Liver (tissue), 9 donors: ENCODE data around the gene PPM1A. TPM values are rescaled to one million over a fixed set of nuclear protein-coding genes. Genes with fewer than 3 reads are reported as not detected.

ENCODE experiments used
- DNase-seq: peaks from one replicate; pipeline ENCODE4 v3.0.0-alpha.2; 2017; ENCODE audit warnings: low spot score
- H3K27ac ChIP-seq, 2 donors: one replicate each; pipeline ENCODE4 v1.7.0; 2013; ENCODE audit warnings: inconsistent platforms in 2 of 2, low read length in 2 of 2, control low read depth in 1 of 2, low read depth in 1 of 2, mild to moderate bottlenecking in 1 of 2
- H3K27me3 ChIP-seq, 4 donors: one replicate each; pipeline versions ENCODE4 v1.6.1 to v1.7.0; 2013; ENCODE audit warnings: low read length in 3 of 4, inconsistent platforms in 1 of 4, mild to moderate bottlenecking in 1 of 4, moderate library complexity in 1 of 4; ENCODE audit not compliant: control insufficient read depth in 4 of 4, insufficient read depth in 4 of 4
- H3K36me3 ChIP-seq, 4 donors: one replicate each; pipeline versions ENCODE4 v1.6.1 to v1.7.0; 2013; ENCODE audit warnings: low read length in 3 of 4, mild to moderate bottlenecking in 3 of 4, low read depth in 1 of 4, moderate library complexity in 1 of 4; ENCODE audit not compliant: control insufficient read depth in 4 of 4, insufficient read depth in 3 of 4
- H3K4me1 ChIP-seq, 4 donors: one replicate each; pipeline versions ENCODE4 v1.6.1 to v1.7.0; 2013; ENCODE audit warnings: low read length in 3 of 4, mild to moderate bottlenecking in 3 of 4, moderate library complexity in 1 of 4; ENCODE audit not compliant: control insufficient read depth in 4 of 4, insufficient read depth in 4 of 4
- H3K4me3 ChIP-seq, 3 donors: one replicate each; pipeline versions ENCODE4 v1.6.1 to v1.7.0; 2013; ENCODE audit warnings: low read length in 3 of 3, control low read depth in 1 of 3, low read depth in 1 of 3, mild to moderate bottlenecking in 1 of 3
- H3K9ac ChIP-seq, 2 donors: one replicate each; pipeline ENCODE4 v1.7.0; 2013; ENCODE audit warnings: low read length in 2 of 2, mild to moderate bottlenecking in 2 of 2, moderate library complexity in 2 of 2, control low read depth in 1 of 2, low read depth in 1 of 2
- H3K9me3 ChIP-seq, 4 donors: one replicate each; pipeline versions ENCODE4 v1.6.1 to v1.7.0; 2013; ENCODE audit warnings: low read length in 3 of 4; ENCODE audit not compliant: control insufficient read depth in 4 of 4
- CTCF ChIP-seq: fragments of 150-350 bp; IDR thresholded peaks from 2 replicates; pipeline ENCODE4 v1.5.1; 2017; ENCODE audit warnings: improper control_type of control experiment, low read depth, low read length; ENCODE audit not compliant: missing input control
- EGR1 ChIP-seq, 2 donors: IDR thresholded peaks; 2 replicates each; pipeline ENCODE4 v1.6.1; 2016 to 2018; ENCODE audit warnings: antibody characterized with exemption in 2 of 2, low read depth in 2 of 2
- FOXA1 ChIP-seq: IDR thresholded peaks from 2 replicates; pipeline ENCODE4 v1.6.1; 2016; ENCODE audit warnings: antibody characterized with exemption
- FOXA2 ChIP-seq: IDR thresholded peaks from 2 replicates; pipeline ENCODE4 v1.6.1; 2016; ENCODE audit warnings: antibody characterized with exemption
- GABPA ChIP-seq, 2 donors: IDR thresholded peaks in 1 of 2; conservative IDR thresholded peaks in 1 of 2; 2 replicates each; pipeline ENCODE4 v1.6.1; 2016; ENCODE audit warnings: antibody characterized with exemption in 2 of 2, mild to moderate bottlenecking in 1 of 2, moderate library complexity in 1 of 2
- HNF4A ChIP-seq, 2 donors: conservative IDR thresholded peaks; 2 replicates each; pipeline ENCODE4 v1.6.1; 2016; ENCODE audit warnings: antibody characterized with exemption in 2 of 2, mild to moderate bottlenecking in 2 of 2
- HNF4G ChIP-seq: IDR thresholded peaks from 2 replicates; pipeline ENCODE4 v1.6.1; 2016; ENCODE audit warnings: antibody characterized with exemption
- JUND ChIP-seq, 2 donors: IDR thresholded peaks; 2 replicates each; pipeline ENCODE4 v1.6.1; 2016; ENCODE audit warnings: antibody characterized with exemption in 2 of 2
- NR2F2 ChIP-seq: IDR thresholded peaks from 2 replicates; pipeline ENCODE4 v1.6.1; 2016; ENCODE audit warnings: antibody characterized with exemption
- RAD21 ChIP-seq, 2 donors: IDR thresholded peaks; 2 replicates each; pipeline ENCODE4 v1.6.1; 2016; ENCODE audit warnings: antibody characterized with exemption in 2 of 2, mild to moderate bottlenecking in 2 of 2
- REST ChIP-seq: IDR thresholded peaks from 2 replicates; pipeline ENCODE4 v1.6.1; 2016; ENCODE audit warnings: antibody characterized with exemption, mild to moderate bottlenecking
- RXRA ChIP-seq, 2 donors: IDR thresholded peaks; 2 replicates each; pipeline ENCODE4 v1.6.1; 2017 to 2018; ENCODE audit warnings: antibody characterized with exemption in 2 of 2, mild to moderate bottlenecking in 1 of 2
- SP1 ChIP-seq: IDR thresholded peaks from 2 replicates; pipeline ENCODE4 v1.6.1; 2018; ENCODE audit warnings: antibody characterized with exemption, mild to moderate bottlenecking
- TAF1 ChIP-seq: conservative IDR thresholded peaks from 2 replicates; pipeline ENCODE4 v1.6.1; 2016; ENCODE audit warnings: antibody characterized with exemption, mild to moderate bottlenecking
- YY1 ChIP-seq: IDR thresholded peaks from 2 replicates; pipeline ENCODE4 v1.6.1; 2016; ENCODE audit warnings: antibody characterized with exemption, mild to moderate bottlenecking
- ZBTB33 ChIP-seq: IDR thresholded peaks from 2 replicates; pipeline ENCODE4 v1.6.1; 2016; ENCODE audit warnings: antibody characterized with exemption
- WGBS: extraction: QIAGEN DNeasy Blood & Tissue Kit; methylation state at CpG from one replicate; pipeline ENCODE4 v1.1.7; 2013; 5-methylcytosine and 5-hydroxymethylcytosine counted together
- polyA plus RNA-seq, 2 donors: library from polyadenylated mRNA; stranded (reverse) in 1 of 2; unstranded in 1 of 2; fragments of 200-250 nt in 1 of 2; fragments of >200 nt in 1 of 2; fragmentation: Nextera tagmentation in 1 of 2; extraction: Ambion mirVana in 1 of 2; gene quantifications; one replicate each; pipeline versions ENCODE4 v1.2.1 to v1.2.3, GENCODE V29; 2013 to 2015
- total RNA-seq, 2 donors: library from RNA; depleted of rRNA; stranded (reverse); fragments of >200 nt; gene quantifications; one replicate each; pipeline ENCODE4 v1.2.3, GENCODE V29; 2014
- TF ChIP-seq, protein P1 (sequence below): IDR thresholded peaks from 2 replicates; pipeline ENCODE4 v1.6.1; 2016; ENCODE audit warnings: antibody characterized with exemption
- TF ChIP-seq, protein P2 (sequence below): IDR thresholded peaks from 2 replicates; pipeline ENCODE4 v1.6.1; 2016; ENCODE audit warnings: antibody characterized with exemption
- donor health status: healthy.
- donor health status: healthy.
- donor health status: healthy.
- donor health status: healthy.
- donor health status: healthy.

The PPM1A gene
- total and polyA plus RNA-seq, 4 donors: 23.0 to 43.2 (median 29.5) TPM

DNA sequence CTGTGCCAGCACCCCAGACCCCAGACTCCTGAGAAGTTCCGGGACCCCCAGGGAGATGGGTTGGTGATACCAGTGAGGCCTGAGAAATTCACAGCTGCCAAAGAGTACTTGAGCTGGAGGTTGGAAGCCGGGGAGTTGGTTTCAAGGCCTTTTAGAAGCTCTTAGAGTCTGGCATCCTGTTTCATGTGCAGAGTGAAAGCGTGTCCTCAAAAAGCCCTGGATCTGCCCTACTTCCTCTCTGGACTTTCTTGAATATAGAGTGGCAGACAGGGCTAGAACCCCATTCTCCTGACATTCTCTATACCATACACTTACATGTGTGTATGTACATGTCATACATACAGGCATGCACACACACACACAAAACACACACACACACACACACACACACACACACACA lies 31.3 kb upstream of the PPM1A start:
- H3K27ac ChIP-seq: no peak overlapping the region
- no peak overlapping the region for H3K4me3 ChIP-seq
- WGBS: 83% methylated on average over 3 of the region's 3 CpGs
- no peaks in the 10 kb centered on the region for H3K9me3 ChIP-seq
- TF ChIP-seq NR2F2 (no peak), HNF4G (no peak), CTCF (no peak), YY1 (no peak), TAF1 (no peak), REST (no peak)
- TF ChIP-seq, protein P1, sequence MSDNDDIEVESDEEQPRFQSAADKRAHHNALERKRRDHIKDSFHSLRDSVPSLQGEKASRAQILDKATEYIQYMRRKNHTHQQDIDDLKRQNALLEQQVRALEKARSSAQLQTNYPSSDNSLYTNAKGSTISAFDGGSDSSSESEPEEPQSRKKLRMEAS: no peak
- H3K36me3 ChIP-seq: no peaks in the 10 kb centered on the region
- no peak for DNase-seq
- H3K9ac ChIP-seq: no peak overlapping the region
- H3K27me3 ChIP-seq: no peaks in the 10 kb centered on the region
- H3K4me1 ChIP-seq: peaks cover 0 to 8% (median 6%) of the 10 kb centered on the region in 4 donors

GRCh38 chr14:60220084-60220483 lies 28.9 kb upstream of the PPM1A start:
- H3K27me3 ChIP-seq: no peaks in the 10 kb centered on the region
- peaks cover 0 to 11% (median 7%) of the 10 kb centered on the region in 4 donors for H3K4me1 ChIP-seq
- DNase-seq: no peak
- no peak overlapping the region for H3K9ac ChIP-seq
- H3K4me3 ChIP-seq: no peak overlapping the region
- H3K36me3 ChIP-seq: no peaks in the 10 kb centered on the region
- no peaks in the 10 kb centered on the region for H3K9me3 ChIP-seq
- H3K27ac ChIP-seq: no peak overlapping the region
- TF ChIP-seq HNF4A (conservative IDR thresholded peaks at IDR 0.05) (no peak), FOXA2 (no peak), CTCF (no peak), REST (no peak), GABPA (IDR thresholded peaks at IDR 0.05 in 1 of 2, conservative IDR thresholded peaks at IDR 0.05 in 1 of 2) (no peak), EGR1 (IDR thresholded peaks at IDR 0.05; ENCODE audit: low read depth in 2 of 2) (no peak), HNF4G (no peak), FOXA1 (no peak), JUND (IDR thresholded peaks at IDR 0.05) (no peak), SP1 (no peak), RAD21 (IDR thresholded peaks at IDR 0.05) (no peak), RXRA (IDR thresholded peaks at IDR 0.05) (no peak), TAF1 (no peak), NR2F2 (no peak), ZBTB33 (no peak), YY1 (no peak)
- TF ChIP-seq, protein P2, sequence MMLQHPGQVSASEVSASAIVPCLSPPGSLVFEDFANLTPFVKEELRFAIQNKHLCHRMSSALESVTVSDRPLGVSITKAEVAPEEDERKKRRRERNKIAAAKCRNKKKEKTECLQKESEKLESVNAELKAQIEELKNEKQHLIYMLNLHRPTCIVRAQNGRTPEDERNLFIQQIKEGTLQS: no peak
- TF ChIP-seq, protein P1: no peak
- 93% methylated on average over 1 of the region's 1 CpG for WGBS
